ENCODE data around the gene EGFR.

- TF ChIP-seq, protein P1, sequence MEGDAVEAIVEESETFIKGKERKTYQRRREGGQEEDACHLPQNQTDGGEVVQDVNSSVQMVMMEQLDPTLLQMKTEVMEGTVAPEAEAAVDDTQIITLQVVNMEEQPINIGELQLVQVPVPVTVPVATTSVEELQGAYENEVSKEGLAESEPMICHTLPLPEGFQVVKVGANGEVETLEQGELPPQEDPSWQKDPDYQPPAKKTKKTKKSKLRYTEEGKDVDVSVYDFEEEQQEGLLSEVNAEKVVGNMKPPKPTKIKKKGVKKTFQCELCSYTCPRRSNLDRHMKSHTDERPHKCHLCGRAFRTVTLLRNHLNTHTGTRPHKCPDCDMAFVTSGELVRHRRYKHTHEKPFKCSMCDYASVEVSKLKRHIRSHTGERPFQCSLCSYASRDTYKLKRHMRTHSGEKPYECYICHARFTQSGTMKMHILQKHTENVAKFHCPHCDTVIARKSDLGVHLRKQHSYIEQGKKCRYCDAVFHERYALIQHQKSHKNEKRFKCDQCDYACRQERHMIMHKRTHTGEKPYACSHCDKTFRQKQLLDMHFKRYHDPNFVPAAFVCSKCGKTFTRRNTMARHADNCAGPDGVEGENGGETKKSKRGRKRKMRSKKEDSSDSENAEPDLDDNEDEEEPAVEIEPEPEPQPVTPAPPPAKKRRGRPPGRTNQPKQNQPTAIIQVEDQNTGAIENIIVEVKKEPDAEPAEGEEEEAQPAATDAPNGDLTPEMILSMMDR (IDR thresholded peaks at IDR 0.05; ENCODE audit: low read depth, low read length), result no peak
- TF ChIP-seq POLR2A (IDR thresholded peaks at IDR 0.05; ENCODE audit: extremely low read depth, insufficient read length) (no peak), MYC (IDR thresholded peaks at IDR 0.05; ENCODE audit: low read depth, low read length) (no peak), MAX (IDR thresholded peaks at IDR 0.05; ENCODE audit: low read depth, low read length) (no peak)
Observed at GRCh38 chr7:55178292-55178862, 159.6 kb downstream of the EGFR start.
